ENCODE data around the gene DCTN3. TPM values are rescaled to one million over a fixed set of nuclear protein-coding genes. Genes with fewer than 3 reads are reported as not detected.

The DCTN3 gene
- total RNA-seq, 1 donor from 2014 or later = 94.8 TPM

GRCh38 chr9:34658461-34658860 lies 38.2 kb upstream of the DCTN3 start:
- Mint-ChIP-seq H3K4me3 (ENCODE audit: unreplicated experiment) (no peak overlapping the region), H3K4me1 (ENCODE audit: low read depth, unreplicated experiment) (peaks cover 6% of the 10 kb centered on the region), H3K36me3 (ENCODE audit: low read depth, unreplicated experiment) (peaks cover 20% of the 10 kb centered on the region), H3K27me3 (ENCODE audit: low read depth, unreplicated experiment) (peaks cover 5% of the 10 kb centered on the region), H3K9me3 (ENCODE audit: unreplicated experiment) (no peaks in the 10 kb centered on the region), H3K27ac (ENCODE audit: unreplicated experiment) (no peak overlapping the region)
- no peak for DNase-seq (ENCODE audit: low read depth)
- no peak for FAIRE-seq
- Histone ChIP-seq H3K4me3 (ENCODE audit: insufficient read depth, low read depth, low read length) (no peak overlapping the region), H3K27ac (ENCODE audit: low read depth, low read length) (no peak overlapping the region), H3K27me3 (ENCODE audit: insufficient read depth, low read length) (no peaks in the 10 kb centered on the region), H3K9me3 (ENCODE audit: insufficient read depth, low read depth, low read length) (no peaks in the 10 kb centered on the region), H3K9ac (ENCODE audit: low read length) (no peak overlapping the region), H3K4me1 (ENCODE audit: insufficient read depth, low read length) (peaks cover 2% of the 10 kb centered on the region), H3K36me3 (ENCODE audit: insufficient read depth, low read length) (no peaks in the 10 kb centered on the region), H3K4me2 (ENCODE audit: low read length) (no peak overlapping the region), H2AFZ (ENCODE audit: low read depth, low read length) (no peak overlapping the region), H4K20me1 (ENCODE audit: insufficient read depth, low read length) (no peaks in the 10 kb centered on the region), H3K79me2 (ENCODE audit: insufficient read depth, low read length) (no peaks in the 10 kb centered on the region)
- TF ChIP-seq CTCF (IDR thresholded peaks at IDR 0.05; ENCODE audit: insufficient read depth, low read depth, low read length) = no peak
- TF ChIP-seq EZH2 (IDR thresholded peaks at IDR 0.05; ENCODE audit: insufficient read depth, low read length) = no peak

GRCh38 chr9:34656992-34657391 lies 36.7 kb upstream of the DCTN3 start:
- H4K20me1 ChIP-seq (ENCODE audit: insufficient read depth, low read length) = no peaks in the 10 kb centered on the region
- H3K36me3 ChIP-seq (ENCODE audit: insufficient read depth, low read length) = no peaks in the 10 kb centered on the region
- no peaks in the 10 kb centered on the region for H3K27me3 ChIP-seq (ENCODE audit: insufficient read depth, low read length)
- Mint-ChIP-seq H3K4me3 (ENCODE audit: unreplicated experiment) (no peak overlapping the region), H3K27ac (ENCODE audit: unreplicated experiment) (no peak overlapping the region), H3K9me3 (ENCODE audit: unreplicated experiment) (no peaks in the 10 kb centered on the region), H3K36me3 (ENCODE audit: low read depth, unreplicated experiment) (peaks cover 15% of the 10 kb centered on the region), H3K27me3 (ENCODE audit: low read depth, unreplicated experiment) (peaks cover 5% of the 10 kb centered on the region), H3K4me1 (ENCODE audit: low read depth, unreplicated experiment) (peaks cover 20% of the 10 kb centered on the region)
- FAIRE-seq = no peak
- H3K27ac ChIP-seq (ENCODE audit: low read depth, low read length) = no peak overlapping the region
- H3K4me3 ChIP-seq (ENCODE audit: insufficient read depth, low read depth, low read length) = no peak overlapping the region
- TF ChIP-seq CTCF (IDR thresholded peaks at IDR 0.05; ENCODE audit: insufficient read depth, low read depth, low read length) = no peak
- no peak for TF ChIP-seq EZH2 (IDR thresholded peaks at IDR 0.05; ENCODE audit: insufficient read depth, low read length)
- H3K4me2 ChIP-seq (ENCODE audit: low read length) = no peak overlapping the region
- H3K4me1 ChIP-seq (ENCODE audit: insufficient read depth, low read length) = peaks cover 17% of the 10 kb centered on the region
- no peak for DNase-seq (ENCODE audit: low read depth)
- no peaks in the 10 kb centered on the region for H3K79me2 ChIP-seq (ENCODE audit: insufficient read depth, low read length)
- H3K9ac ChIP-seq (ENCODE audit: low read length) = no peak overlapping the region
- H3K9me3 ChIP-seq (ENCODE audit: insufficient read depth, low read depth, low read length) = no peaks in the 10 kb centered on the region
- H2AFZ ChIP-seq (ENCODE audit: low read depth, low read length) = no peak overlapping the region

GRCh38 chr9:34655394-34655793 lies 35.1 kb upstream of the DCTN3 start:
- H3K4me3 ChIP-seq (ENCODE audit: insufficient read depth, low read depth, low read length) = no peak overlapping the region
- DNase-seq (ENCODE audit: low read depth) (no peak), FAIRE-seq (no peak)
- no peaks in the 10 kb centered on the region for H3K79me2 ChIP-seq (ENCODE audit: insufficient read depth, low read length)
- TF ChIP-seq CTCF (IDR thresholded peaks at IDR 0.05; ENCODE audit: insufficient read depth, low read depth, low read length) (no peak), EZH2 (IDR thresholded peaks at IDR 0.05; ENCODE audit: insufficient read depth, low read length) (no peak)
- Mint-ChIP-seq H3K27ac (ENCODE audit: unreplicated experiment) (no peak overlapping the region), H3K27me3 (ENCODE audit: low read depth, unreplicated experiment) (peaks cover 5% of the 10 kb centered on the region), H3K9me3 (ENCODE audit: unreplicated experiment) (no peaks in the 10 kb centered on the region), H3K36me3 (ENCODE audit: low read depth, unreplicated experiment) (peaks cover 7% of the 10 kb centered on the region), H3K4me3 (ENCODE audit: unreplicated experiment) (no peak overlapping the region), H3K4me1 (ENCODE audit: low read depth, unreplicated experiment) (peaks cover 29% of the 10 kb centered on the region)
- no peaks in the 10 kb centered on the region for H3K36me3 ChIP-seq (ENCODE audit: insufficient read depth, low read length)
- H3K9me3 ChIP-seq (ENCODE audit: insufficient read depth, low read depth, low read length) = no peaks in the 10 kb centered on the region
- no peak overlapping the region for H3K27ac ChIP-seq (ENCODE audit: low read depth, low read length)
- H4K20me1 ChIP-seq (ENCODE audit: insufficient read depth, low read length) = no peaks in the 10 kb centered on the region
- no peak overlapping the region for H3K9ac ChIP-seq (ENCODE audit: low read length)
- H2AFZ ChIP-seq (ENCODE audit: low read depth, low read length) = no peak overlapping the region
- no peaks in the 10 kb centered on the region for H3K27me3 ChIP-seq (ENCODE audit: insufficient read depth, low read length)
- H3K4me1 ChIP-seq (ENCODE audit: insufficient read depth, low read length) = peaks cover 27% of the 10 kb centered on the region
- H3K4me2 ChIP-seq (ENCODE audit: low read length) = no peak overlapping the region

Data from astrocyte (in vitro differentiated cells and primary cell).